ENCODE measurements around the gene PPM1E. TPM values are rescaled to one million over a fixed set of nuclear protein-coding genes. Genes with fewer than 3 reads are reported as not detected.

The PPM1E gene
- total RNA-seq (1 to 10 TPM; 1.1 to 1.3 TPM), polyA plus RNA-seq (under 1 TPM; 0.08 to 0.22 TPM)
- long read RNA-seq, donor 1 = 0 reads
- long read RNA-seq, donor 2 = 0 reads
- long read RNA-seq, donor 3 = 0 reads
- long read RNA-seq, donor 4 = 0 reads
- long read RNA-seq, donor 5 = 0 reads

DNA sequence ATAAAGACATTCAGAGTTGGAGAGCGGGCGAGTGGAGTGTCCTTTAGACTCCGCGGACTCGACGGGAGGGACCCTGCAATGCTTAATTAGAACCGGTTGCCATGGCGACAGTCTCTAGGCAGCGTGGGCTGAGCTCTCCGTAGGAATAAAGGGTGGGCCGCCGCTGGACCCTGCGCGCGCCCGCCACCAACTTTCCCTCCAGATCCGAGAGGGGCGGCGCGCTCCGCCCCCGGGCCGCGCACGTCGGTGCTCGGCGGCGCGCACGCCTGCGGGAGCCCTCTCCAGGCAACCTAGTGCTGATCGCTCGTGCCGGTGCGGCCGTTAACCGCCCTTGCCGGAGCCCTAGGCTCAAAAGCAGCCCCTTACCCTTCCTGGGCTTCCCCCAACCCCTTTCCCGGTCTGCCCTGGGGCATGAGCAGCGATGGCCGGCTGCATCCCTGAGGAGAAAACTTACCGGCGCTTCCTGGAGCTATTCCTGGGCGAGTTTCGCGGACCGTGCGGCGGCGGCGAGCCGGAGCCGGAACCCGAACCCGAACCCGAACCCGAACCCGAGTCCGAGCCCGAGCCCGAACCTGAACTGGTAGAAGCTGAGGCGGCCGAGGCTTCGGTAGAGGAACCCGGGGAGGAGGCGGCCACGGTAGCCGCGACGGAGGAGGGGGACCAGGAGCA lies at the start of gene PPM1E:
PPM1E (plus strand) TSS at position 278 of the 669 bp plus-strand sequence.
- TF ChIP-seq, protein P1, sequence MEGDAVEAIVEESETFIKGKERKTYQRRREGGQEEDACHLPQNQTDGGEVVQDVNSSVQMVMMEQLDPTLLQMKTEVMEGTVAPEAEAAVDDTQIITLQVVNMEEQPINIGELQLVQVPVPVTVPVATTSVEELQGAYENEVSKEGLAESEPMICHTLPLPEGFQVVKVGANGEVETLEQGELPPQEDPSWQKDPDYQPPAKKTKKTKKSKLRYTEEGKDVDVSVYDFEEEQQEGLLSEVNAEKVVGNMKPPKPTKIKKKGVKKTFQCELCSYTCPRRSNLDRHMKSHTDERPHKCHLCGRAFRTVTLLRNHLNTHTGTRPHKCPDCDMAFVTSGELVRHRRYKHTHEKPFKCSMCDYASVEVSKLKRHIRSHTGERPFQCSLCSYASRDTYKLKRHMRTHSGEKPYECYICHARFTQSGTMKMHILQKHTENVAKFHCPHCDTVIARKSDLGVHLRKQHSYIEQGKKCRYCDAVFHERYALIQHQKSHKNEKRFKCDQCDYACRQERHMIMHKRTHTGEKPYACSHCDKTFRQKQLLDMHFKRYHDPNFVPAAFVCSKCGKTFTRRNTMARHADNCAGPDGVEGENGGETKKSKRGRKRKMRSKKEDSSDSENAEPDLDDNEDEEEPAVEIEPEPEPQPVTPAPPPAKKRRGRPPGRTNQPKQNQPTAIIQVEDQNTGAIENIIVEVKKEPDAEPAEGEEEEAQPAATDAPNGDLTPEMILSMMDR (IDR thresholded peaks at IDR 0.05; ENCODE audit: control extremely low read depth, extremely low read depth) = no peak
- 1 to 2% methylated on average over 46 to 71 of the region's 71 CpGs for WGBS, 2 donors
- H3K27me3 ChIP-seq (ENCODE audit: control insufficient read depth in 3 of 3, insufficient read depth in 3 of 3, low read length in 2 of 3) = peaks cover 0 to 51% (median 30%) of the 10 kb centered on the region in 3 donors
- H3K9ac ChIP-seq (ENCODE audit: insufficient read depth in 1 of 2, low read length in 2 of 2) = no peak within 1 kb of the TSS
- H3K27ac ChIP-seq (ENCODE audit: low read depth in 1 of 2, low read length in 1 of 2) = no peak within 1 kb of the TSS
- H3K4me1 ChIP-seq (ENCODE audit: control insufficient read depth in 5 of 5, insufficient read depth in 5 of 5, low read length in 5 of 5) = peaks cover 0 to 17% (median 8%) of the 10 kb centered on the region in 5 donors
- ATAC-seq (ENCODE audit: insufficient read depth, low FRiP score) = no peak
- peak; percentile 77 to 81 (median 81) for DNase-seq
- peak within 1 kb of the TSS; percentile 47 for H3K4me3 ChIP-seq
- no peaks in the 10 kb centered on the region for H3K9me3 ChIP-seq (ENCODE audit: control insufficient read depth in 4 of 4, insufficient read depth in 3 of 4, low read length in 3 of 4)
- H3K36me3 ChIP-seq (ENCODE audit: control insufficient read depth in 4 of 4, insufficient read depth in 4 of 4, low read length in 4 of 4) = no peaks in the 10 kb centered on the region

- no peak for DNase-seq
- Histone ChIP-seq H3K36me3 (ENCODE audit: control insufficient read depth in 4 of 4, insufficient read depth in 4 of 4, low read length in 4 of 4) (peaks cover 0 to 23% (median 6%) of the 10 kb centered on the region in 4 donors), H3K27me3 (ENCODE audit: control insufficient read depth in 3 of 3, insufficient read depth in 3 of 3, low read length in 2 of 3) (no peaks in the 10 kb centered on the region), H3K9ac (ENCODE audit: insufficient read depth in 1 of 2, low read length in 2 of 2) (no peak overlapping the region), H3K4me3 (no peak overlapping the region), H3K27ac (ENCODE audit: low read depth in 1 of 2, low read length in 1 of 2) (no peak overlapping the region), H3K4me1 (ENCODE audit: control insufficient read depth in 5 of 5, insufficient read depth in 5 of 5, low read length in 5 of 5) (no peaks in the 10 kb centered on the region), H3K9me3 (ENCODE audit: control insufficient read depth in 4 of 4, insufficient read depth in 3 of 4, low read length in 3 of 4) (no peaks in the 10 kb centered on the region)
- TF ChIP-seq, protein P1 (IDR thresholded peaks at IDR 0.05; ENCODE audit: control extremely low read depth, extremely low read depth) = no peak
- 66 to 81% methylated on average over 3 of the region's 3 CpGs for WGBS, 2 donors
- no peak for ATAC-seq (ENCODE audit: insufficient read depth, low FRiP score)
Measured at GRCh38 chr17:58706351-58707140, 49.1 kb upstream of the PPM1E start.

DNA sequence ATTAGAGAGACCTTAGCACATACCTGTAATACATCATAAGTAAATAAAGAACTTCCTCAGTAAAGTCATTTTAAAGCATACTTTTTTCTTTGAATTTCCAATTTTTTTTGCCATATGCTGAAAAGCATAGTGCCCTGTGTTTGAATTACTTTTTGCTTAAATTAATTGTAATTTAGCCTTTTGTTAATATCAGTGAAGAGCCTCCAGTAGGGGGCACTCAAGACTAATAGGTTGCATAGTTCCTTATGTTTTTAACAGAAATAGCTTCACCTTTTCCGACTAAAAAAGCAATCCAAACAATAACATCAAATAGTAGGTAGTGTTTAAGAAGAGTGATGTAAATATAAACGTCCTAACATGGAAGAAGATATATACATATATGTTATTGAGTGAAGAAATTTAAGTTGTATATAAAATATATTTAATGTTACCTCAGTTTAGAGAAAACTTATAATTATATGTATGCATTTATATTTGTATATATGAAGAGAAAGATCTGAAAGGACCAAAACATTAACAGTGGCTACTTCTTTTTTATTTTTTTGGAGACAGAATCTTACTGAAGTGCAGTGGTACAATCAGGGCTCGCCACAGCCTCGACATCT lies 44.6 kb upstream of the PPM1E start:
- TF ChIP-seq, protein P1 (IDR thresholded peaks at IDR 0.05; ENCODE audit: control extremely low read depth, extremely low read depth) = peak; percentile 40
- Histone ChIP-seq H3K4me1 (ENCODE audit: control insufficient read depth in 5 of 5, insufficient read depth in 5 of 5, low read length in 5 of 5) (no peaks in the 10 kb centered on the region), H3K9me3 (ENCODE audit: control insufficient read depth in 4 of 4, insufficient read depth in 3 of 4, low read length in 3 of 4) (no peaks in the 10 kb centered on the region), H3K9ac (ENCODE audit: insufficient read depth in 1 of 2, low read length in 2 of 2) (no peak overlapping the region), H3K4me3 (no peak overlapping the region), H3K27ac (ENCODE audit: low read depth in 1 of 2, low read length in 1 of 2) (no peak overlapping the region), H3K36me3 (ENCODE audit: control insufficient read depth in 4 of 4, insufficient read depth in 4 of 4, low read length in 4 of 4) (peaks cover 0 to 12% (median 6%) of the 10 kb centered on the region in 4 donors), H3K27me3 (ENCODE audit: control insufficient read depth in 3 of 3, insufficient read depth in 3 of 3, low read length in 2 of 3) (no peaks in the 10 kb centered on the region)
- ATAC-seq (ENCODE audit: insufficient read depth, low FRiP score) = no peak
- peak; percentile 19 to 67 (median 61) for DNase-seq
- 52 to 58% methylated on average over 4 of the region's 4 CpGs for WGBS, 2 donors

Measured in lung (tissue), 16 donors.